A673 (cell line): ENCODE measurements around the gene DCLK2. TPM values are rescaled to one million over a fixed set of nuclear protein-coding genes. Genes with fewer than 3 reads are reported as not detected.

Source experiments
- BruUV-seq: library from RNA; stranded (reverse); fragments of 400-500 nt; replicated peaks from 2 replicates; lab custom pipeline; 2021; lab: Mats Ljungman, UMichigan
- CTCF ChIA-PET: fragments of 300-600 bp; sonication (Branson Sonifier 250); formaldehyde crosslinking; loops from one replicate; lab custom pipeline; 2022; ENCODE audit warnings: antibody characterized with exemption; lab: Charles Lee
- POLR2A ChIA-PET: fragments of 300-600 bp; sonication (Branson Sonifier 250); formaldehyde crosslinking; loops from one replicate; lab custom pipeline; 2022; ENCODE audit warnings: antibody characterized with exemption; ENCODE audit not compliant: low non-redundant PET; lab: Charles Lee
- DNase-seq: peaks from one replicate; pipeline ENCODE4 v3.0.0-alpha.2; 2015; ENCODE audit warnings: low spot score
- H3K27ac ChIP-seq: fragments of 200-600 bp; sonication (generic); 2 replicates; pipeline ENCODE4 v1.5.1; 2016; ENCODE audit warnings: mixed run types, low read depth, mild to moderate bottlenecking, mixed read lengths, antibody characterized with exemption, low read length; ENCODE audit not compliant: poor library complexity, severe bottlenecking
- H3K27me3 ChIP-seq: fragments of 200-600 bp; sonication (generic); replicated peaks from 2 replicates; pipeline ENCODE4 v1.6.1; 2017; ENCODE audit warnings: mixed run types, low read depth, mild to moderate bottlenecking, mixed read lengths, antibody characterized with exemption, low read length; ENCODE audit not compliant: insufficient read depth, poor library complexity
- H3K36me3 ChIP-seq: fragments of 200-600 bp; sonication (generic); 2 replicates; pipeline ENCODE4 v1.6.1; 2016; ENCODE audit warnings: mixed run types, mild to moderate bottlenecking, mixed read lengths, antibody characterized with exemption, low read length; ENCODE audit not compliant: insufficient read depth, poor library complexity, severe bottlenecking
- H3K4me1 ChIP-seq: fragments of 200-600 bp; sonication (generic); 2 replicates; pipeline ENCODE4 v1.6.1; 2017; ENCODE audit warnings: mixed run types, mild to moderate bottlenecking, mixed read lengths, antibody characterized with exemption, low read length; ENCODE audit not compliant: insufficient read depth, poor library complexity, severe bottlenecking
- H3K4me3 ChIP-seq: fragments of 200-600 bp; sonication (generic); 2 replicates; pipeline ENCODE4 v1.5.1; 2016; ENCODE audit warnings: low read depth, mixed run types, mild to moderate bottlenecking, mixed read lengths, low read length; ENCODE audit not compliant: poor library complexity, severe bottlenecking
- H3K9me3 ChIP-seq: fragments of 200-600 bp; sonication (generic); 2 replicates; pipeline ENCODE4 v1.6.1; 2016; ENCODE audit warnings: mixed run types, low read depth, mild to moderate bottlenecking, mixed read lengths, antibody characterized with exemption, low read length; ENCODE audit not compliant: poor library complexity, severe bottlenecking
- CTCF ChIP-seq: fragments of 300-800, 200-600 bp; sonication (generic); conservative IDR thresholded peaks from 2 replicates; pipeline ENCODE4 v1.5.1; 2017; ENCODE audit warnings: low read depth, mild to moderate bottlenecking, antibody characterized with exemption, low read length, moderate library complexity, mixed read lengths
- EZH2 ChIP-seq: fragments of 200-600 bp; sonication (generic); IDR thresholded peaks from 2 replicates; pipeline ENCODE4 v1.6.1; 2017; ENCODE audit warnings: borderline replicate concordance, low read depth, mild to moderate bottlenecking, mixed read lengths, antibody characterized with exemption, low read length; ENCODE audit not compliant: poor library complexity, severe bottlenecking
- intact Hi-C: fragments of 100-400 bp; cut with micrococcal nuclease; formaldehyde crosslinking; loops from one replicate; pipeline ENCODE4 v1.10.0; 2022; ENCODE audit not compliant: unreplicated experiment
- total RNA-seq: library from RNA; stranded (reverse); gene quantifications from 2 replicates; pipeline ENCODE4 v1.2.3, GENCODE V29; 2021

The DCLK2 gene
- total RNA-seq, 1 experiment from 2014 or later = 4.9 TPM

- Histone ChIP-seq H3K27ac (no peak overlapping the region), H3K9me3 (no peaks in the 10 kb centered on the region), H3K4me1 (no peaks in the 10 kb centered on the region), H3K4me3 (no peak overlapping the region), H3K36me3 (no peaks in the 10 kb centered on the region), H3K27me3 (no peaks in the 10 kb centered on the region)
- BruUV-seq = no TSS peak
- no peak for TF ChIP-seq CTCF
- TF ChIP-seq EZH2 = no peak
- POLR2A ChIA-PET = no interaction called here
- CTCF ChIA-PET = no interaction called here
- intact Hi-C loops = no loop called here
- DNase-seq = no peak
Measured at GRCh38 chr4:150252306-150252705, 174.1 kb downstream of the DCLK2 start.

GRCh38 chr4:150252741-150253140 is 174.5 kb downstream of the DCLK2 start:
- Histone ChIP-seq H3K27ac (no peak overlapping the region), H3K9me3 (no peaks in the 10 kb centered on the region), H3K4me3 (no peak overlapping the region), H3K27me3 (no peaks in the 10 kb centered on the region), H3K36me3 (no peaks in the 10 kb centered on the region), H3K4me1 (no peaks in the 10 kb centered on the region)
- BruUV-seq = no TSS peak
- DNase-seq = no peak
- TF ChIP-seq CTCF (no peak), EZH2 (no peak)
- intact Hi-C loops = no loop called here
- CTCF ChIA-PET = no interaction called here
- POLR2A ChIA-PET = no interaction called here

- no peaks in the 10 kb centered on the region for H3K36me3 ChIP-seq
- H3K4me1 ChIP-seq = no peaks in the 10 kb centered on the region
- no peak overlapping the region for H3K4me3 ChIP-seq
- DNase-seq = no peak
- no peaks in the 10 kb centered on the region for H3K9me3 ChIP-seq
- TF ChIP-seq EZH2 (no peak), CTCF (no peak)
- no peaks in the 10 kb centered on the region for H3K27me3 ChIP-seq
- ChIA-PET POLR2A (no interaction called here), CTCF (no interaction called here)
- intact Hi-C loops = no loop called here
- H3K27ac ChIP-seq = no peak overlapping the region
- no TSS peak for BruUV-seq
Measured at GRCh38 chr4:150253416-150253815, 175.2 kb downstream of the DCLK2 start.
